CD4-positive, alpha-beta T cell (primary cell): ENCODE data around the gene CYTH3. TPM values are rescaled to one million over a fixed set of nuclear protein-coding genes. Genes with fewer than 3 reads are reported as not detected.

Source experiments
- ATAC-seq: fragments of 200-7000 bp; cut with Tn5 transposase; one replicate; pipeline ENCODE4 v1.10.0; 2022; ENCODE audit warnings: mild to moderate bottlenecking; ENCODE audit not compliant: poor library complexity
- CTCF ChIA-PET: fragments of 350-600 bp; sonication (Branson Sonifier 250); formaldehyde crosslinking; loops from one replicate; lab custom pipeline; 2021; ENCODE audit warnings: antibody characterized with exemption, inconsistent platforms; lab: Charles Lee
- POLR2A ChIA-PET: fragments of 350-600 bp; sonication (Branson Sonifier 250); formaldehyde crosslinking; loops from one replicate; lab custom pipeline; 2021; ENCODE audit warnings: antibody characterized with exemption, inconsistent platforms; lab: Charles Lee
- DNase-seq, 14 experiments: peaks; one replicate each; pipeline ENCODE4 v3.0.0-alpha.2; 2013 to 2020; ENCODE audit warnings: mixed read lengths in 2 of 14
- H3K27ac ChIP-seq, 2 donors: one replicate each; pipeline versions ENCODE4 v1.5.1 to v1.7.0; 2013; ENCODE audit warnings: low read length in 2 of 2, low read depth in 1 of 2, mild to moderate bottlenecking in 1 of 2
- H3K27me3 ChIP-seq, 2 experiments: 1 replicate in 1 of 2; 2 replicates in 1 of 2; pipeline versions ENCODE4 v1.6.1 to v1.7.0; 2013; ENCODE audit warnings: low read length in 2 of 2, control low read depth in 1 of 2, mild to moderate bottlenecking in 1 of 2, moderate library complexity in 1 of 2; ENCODE audit not compliant: insufficient read depth in 2 of 2, control insufficient read depth in 1 of 2
- H3K36me3 ChIP-seq: one replicate; pipeline ENCODE4 v1.6.1; 2013; ENCODE audit warnings: low read length, control low read depth; ENCODE audit not compliant: insufficient read depth
- H3K4me1 ChIP-seq: one replicate; pipeline ENCODE4 v1.6.1; 2013; ENCODE audit warnings: low read length, control low read depth; ENCODE audit not compliant: insufficient read depth
- H3K4me3 ChIP-seq: one replicate; pipeline ENCODE4 v1.5.1; 2013; ENCODE audit warnings: mild to moderate bottlenecking, low read length, moderate library complexity
- H3K9me3 ChIP-seq, 2 experiments: 1 replicate in 1 of 2; 2 replicates in 1 of 2; pipeline versions ENCODE4 v1.6.1 to v1.7.0; 2013; ENCODE audit warnings: low read length in 2 of 2, mild to moderate bottlenecking in 2 of 2, control low read depth in 1 of 2, moderate library complexity in 1 of 2; ENCODE audit not compliant: control insufficient read depth in 1 of 2, insufficient read depth in 1 of 2
- H3K27ac Mint-ChIP-seq: one replicate; pipeline ENCODE4 v1.8.0; 2020; ENCODE audit warnings: mixed read lengths
- H3K27me3 Mint-ChIP-seq: one replicate; pipeline ENCODE4 v1.8.0; 2021; ENCODE audit warnings: mixed read lengths
- H3K36me3 Mint-ChIP-seq: one replicate; pipeline ENCODE4 v1.8.0; 2021; ENCODE audit warnings: low read depth, mixed read lengths
- H3K4me1 Mint-ChIP-seq: one replicate; pipeline ENCODE4 v1.8.0; 2021; ENCODE audit warnings: low read depth, mixed read lengths
- H3K4me3 Mint-ChIP-seq: one replicate; pipeline ENCODE4 v1.8.0; 2020; ENCODE audit warnings: mild to moderate bottlenecking, mixed read lengths
- H3K9me3 Mint-ChIP-seq: one replicate; pipeline ENCODE4 v1.8.0; 2020; ENCODE audit warnings: mixed read lengths
- intact Hi-C, 2 experiments: fragments of 100-400 bp; cut with DNase I in 1 of 2; cut with micrococcal nuclease in 1 of 2; formaldehyde crosslinking; loops; one replicate each; pipeline versions ENCODE4 v1.15.1 to v1.9.0; 2023 to 2025; cut with DNase I, micrococcal nuclease
- total RNA-seq, 174 experiments: library from RNA in 2 of 174; stranded (reverse) in 2 of 174; gene quantifications; one replicate each; pipeline ENCODE4 v1.2.3 and lab custom pipeline; 2021 to 2026
- TF ChIP-seq, protein P1 (sequence below): fragments of 200-600 bp; IDR thresholded peaks from one replicate; pipeline ENCODE4 v1.8.0; 2022; ENCODE audit warnings: antibody characterized with exemption, mild to moderate bottlenecking

The CYTH3 gene
- total RNA-seq, 2 experiments from 2014 or later = 7.6 to 9.1 TPM

DNA sequence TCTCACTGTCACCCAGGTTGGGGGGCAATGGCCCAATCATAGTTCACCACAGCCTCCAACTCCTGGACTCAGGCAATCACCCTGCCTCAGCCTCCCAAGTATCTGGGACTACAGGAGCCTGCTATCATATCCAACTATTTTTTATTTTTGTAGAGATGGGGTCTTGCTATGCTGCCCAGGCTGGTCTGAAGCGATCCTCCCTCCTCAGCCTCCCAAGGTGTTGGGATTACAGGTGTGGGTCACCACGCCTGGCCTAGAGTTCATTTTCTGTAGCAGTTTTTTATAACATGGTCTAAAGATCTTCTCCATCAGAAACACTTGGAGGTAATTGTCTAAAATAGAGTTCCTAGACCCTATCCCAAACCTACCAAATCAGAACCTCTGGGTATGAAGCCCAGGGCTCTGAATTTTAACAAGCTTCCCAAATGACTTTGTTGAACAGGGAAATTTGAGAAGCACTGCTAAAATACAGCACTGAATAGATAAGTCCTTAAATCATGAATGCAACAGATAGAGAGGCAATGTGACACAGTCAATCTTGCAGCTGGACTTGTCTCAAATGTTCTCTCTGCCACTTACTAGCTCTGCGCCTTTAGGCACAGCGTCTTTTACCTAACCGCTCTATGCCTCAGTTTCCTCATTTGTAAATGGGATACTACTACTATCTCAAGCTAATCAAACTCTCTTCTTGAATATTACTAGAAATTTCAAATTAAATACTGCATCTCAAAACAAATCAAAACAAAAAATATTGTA, 63.7 kb downstream of the CYTH3 start:
- Mint-ChIP-seq H3K36me3 (no peaks in the 10 kb centered on the region), H3K27ac (no peak overlapping the region), H3K27me3 (peaks cover 5% of the 10 kb centered on the region), H3K4me1 (no peaks in the 10 kb centered on the region), H3K9me3 (no peaks in the 10 kb centered on the region), H3K4me3 (no peak overlapping the region)
- Histone ChIP-seq H3K27me3 (no peaks in the 10 kb centered on the region), H3K9me3 (no peaks in the 10 kb centered on the region), H3K4me1 (no peaks in the 10 kb centered on the region), H3K27ac (no peak overlapping the region), H3K4me3 (no peak overlapping the region), H3K36me3 (no peaks in the 10 kb centered on the region)
- ATAC-seq = no peak
- intact Hi-C loops = loop anchor here in 1 of 2 experiments (10.0 kb wide), 1 partner anchor 86 kb away; no protein-coding TSS in a partner anchor
- no peak for DNase-seq
- ChIA-PET CTCF (no interaction called here), POLR2A (no interaction called here)
- TF ChIP-seq, protein P1, sequence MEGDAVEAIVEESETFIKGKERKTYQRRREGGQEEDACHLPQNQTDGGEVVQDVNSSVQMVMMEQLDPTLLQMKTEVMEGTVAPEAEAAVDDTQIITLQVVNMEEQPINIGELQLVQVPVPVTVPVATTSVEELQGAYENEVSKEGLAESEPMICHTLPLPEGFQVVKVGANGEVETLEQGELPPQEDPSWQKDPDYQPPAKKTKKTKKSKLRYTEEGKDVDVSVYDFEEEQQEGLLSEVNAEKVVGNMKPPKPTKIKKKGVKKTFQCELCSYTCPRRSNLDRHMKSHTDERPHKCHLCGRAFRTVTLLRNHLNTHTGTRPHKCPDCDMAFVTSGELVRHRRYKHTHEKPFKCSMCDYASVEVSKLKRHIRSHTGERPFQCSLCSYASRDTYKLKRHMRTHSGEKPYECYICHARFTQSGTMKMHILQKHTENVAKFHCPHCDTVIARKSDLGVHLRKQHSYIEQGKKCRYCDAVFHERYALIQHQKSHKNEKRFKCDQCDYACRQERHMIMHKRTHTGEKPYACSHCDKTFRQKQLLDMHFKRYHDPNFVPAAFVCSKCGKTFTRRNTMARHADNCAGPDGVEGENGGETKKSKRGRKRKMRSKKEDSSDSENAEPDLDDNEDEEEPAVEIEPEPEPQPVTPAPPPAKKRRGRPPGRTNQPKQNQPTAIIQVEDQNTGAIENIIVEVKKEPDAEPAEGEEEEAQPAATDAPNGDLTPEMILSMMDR = no peak

DNA sequence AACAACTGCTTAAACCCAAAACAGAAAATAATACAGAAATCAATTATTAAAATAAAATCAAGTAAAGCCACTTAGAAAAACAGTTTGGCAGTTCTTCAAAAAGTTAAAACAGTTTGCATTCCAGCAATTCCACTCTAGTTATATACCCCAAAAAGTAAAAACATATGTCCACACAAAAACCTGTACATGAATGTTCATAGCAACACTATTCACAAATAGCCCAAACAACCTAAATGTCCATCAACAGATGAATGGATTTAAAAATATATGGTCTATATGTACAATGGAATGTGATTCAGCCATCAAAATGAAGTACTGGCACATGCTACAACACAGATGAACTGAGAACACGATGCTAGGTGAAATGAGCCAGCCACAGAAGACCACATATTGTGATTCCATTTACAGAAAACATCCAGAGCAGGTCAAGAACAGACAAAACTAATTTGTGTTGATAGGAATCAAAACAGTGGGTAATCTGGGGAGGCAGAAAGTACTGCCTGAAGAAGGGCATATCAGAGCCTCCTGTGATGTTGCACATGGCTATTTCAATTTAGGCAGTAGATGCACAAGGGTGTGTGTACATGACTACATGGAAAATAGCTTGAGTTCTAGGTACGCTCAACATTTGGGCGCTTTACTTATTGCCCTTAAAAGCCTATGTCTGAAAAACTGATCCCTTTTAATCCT, 66.3 kb downstream of the CYTH3 start:
- ChIA-PET POLR2A (no interaction called here), CTCF (no interaction called here)
- Mint-ChIP-seq H3K4me3 (no peak overlapping the region), H3K36me3 (no peaks in the 10 kb centered on the region), H3K4me1 (no peaks in the 10 kb centered on the region), H3K9me3 (no peaks in the 10 kb centered on the region), H3K27ac (no peak overlapping the region), H3K27me3 (no peaks in the 10 kb centered on the region)
- no peaks in the 10 kb centered on the region for H3K9me3 ChIP-seq
- intact Hi-C loops = loop anchor here in 1 of 2 experiments (10.0 kb wide), 1 partner anchor 89 kb away; no protein-coding TSS in a partner anchor
- no peaks in the 10 kb centered on the region for H3K36me3 ChIP-seq
- no peak for ATAC-seq
- no peaks in the 10 kb centered on the region for H3K27me3 ChIP-seq
- no peak overlapping the region for H3K27ac ChIP-seq
- H3K4me3 ChIP-seq = no peak overlapping the region
- TF ChIP-seq, protein P1 = no peak
- H3K4me1 ChIP-seq = no peaks in the 10 kb centered on the region
- no peak for DNase-seq

DNA sequence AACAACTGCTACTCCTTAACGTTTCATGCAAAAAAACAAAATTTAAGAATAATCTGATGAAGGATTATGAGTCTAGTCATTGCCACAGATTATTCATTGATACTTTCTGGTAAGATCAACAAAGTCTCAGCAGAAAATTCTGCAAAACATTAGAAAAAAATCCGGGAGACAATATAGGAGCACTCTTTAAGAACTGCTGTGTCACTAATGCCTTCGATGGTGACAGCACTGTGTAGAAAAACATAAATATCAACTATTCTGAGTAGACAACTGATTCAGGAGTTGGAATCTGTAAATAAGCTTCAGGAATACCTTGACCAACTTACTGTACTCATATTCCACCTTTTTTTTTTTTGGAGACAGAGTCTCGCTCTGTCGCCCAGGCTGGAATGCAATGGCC, 69.0 kb downstream of the CYTH3 start:
- H3K4me3 Mint-ChIP-seq = no peak overlapping the region
- H3K27ac Mint-ChIP-seq = no peak overlapping the region
- Histone ChIP-seq H3K27ac (no peak overlapping the region), H3K9me3 (no peaks in the 10 kb centered on the region), H3K36me3 (no peaks in the 10 kb centered on the region), H3K4me1 (no peaks in the 10 kb centered on the region), H3K4me3 (no peak overlapping the region), H3K27me3 (no peaks in the 10 kb centered on the region)
- ChIA-PET CTCF (interaction anchor here (0.7 kb wide), 1 partner anchor 806 kb away, joined by 3 read pairs; no protein-coding TSS in a partner anchor), POLR2A (no interaction called here)
- DNase-seq (no peak), ATAC-seq (no peak)
- H3K36me3 Mint-ChIP-seq = no peaks in the 10 kb centered on the region
- H3K9me3 Mint-ChIP-seq = no peaks in the 10 kb centered on the region
- intact Hi-C loops = loop anchor here in 1 of 2 experiments (10.0 kb wide), 1 partner anchor 91 kb away; no protein-coding TSS in a partner anchor
- no peaks in the 10 kb centered on the region for H3K4me1 Mint-ChIP-seq
- TF ChIP-seq, protein P1 = no peak
- no peaks in the 10 kb centered on the region for H3K27me3 Mint-ChIP-seq
